HG03097 (cell line): Measurements from ENCODE around the gene CAVIN1.
"Not testable (repeated sequence)": the region's sequence is repeated elsewhere in the genome, so short reads cannot be mapped to it uniquely, and the experiment has no call there.

Experiments used
- ATAC-seq: cut with Tn5 transposase; IDR thresholded peaks from one replicate; pipeline ENCODE4 v1.9.1; 2021; ENCODE audit not compliant: unreplicated experiment, low FRiP score

CAVIN1 gene

GRCh38 chr17:42422958-42423712 lies at the start of gene CAVIN1:
Gene CAVIN1, minus strand, starts transcription at chr17:42423256. Its CDS starts 159 bp downstream, at chr17:42423097.
- no peak for ATAC-seq

DNA sequence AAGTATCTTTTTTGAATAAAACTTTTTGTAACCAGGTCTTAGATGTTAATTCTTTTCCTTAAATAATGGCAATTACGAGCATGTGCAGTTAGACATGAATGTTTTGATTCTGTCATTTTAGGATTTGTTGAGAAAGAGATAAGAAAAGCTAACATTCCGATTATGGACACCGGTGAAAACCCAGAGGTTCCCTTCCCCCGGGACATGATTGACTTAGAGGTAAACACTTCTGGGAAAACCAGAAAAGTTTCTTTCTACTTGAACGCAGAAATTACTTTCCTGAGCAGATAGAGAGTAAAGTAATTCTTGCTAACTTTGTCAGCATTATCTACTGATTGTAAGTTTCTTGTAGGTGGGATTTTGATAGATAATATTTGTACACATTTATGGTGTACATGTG lies 44.8 kb upstream of the CAVIN1 start:
- no peak for ATAC-seq

DNA sequence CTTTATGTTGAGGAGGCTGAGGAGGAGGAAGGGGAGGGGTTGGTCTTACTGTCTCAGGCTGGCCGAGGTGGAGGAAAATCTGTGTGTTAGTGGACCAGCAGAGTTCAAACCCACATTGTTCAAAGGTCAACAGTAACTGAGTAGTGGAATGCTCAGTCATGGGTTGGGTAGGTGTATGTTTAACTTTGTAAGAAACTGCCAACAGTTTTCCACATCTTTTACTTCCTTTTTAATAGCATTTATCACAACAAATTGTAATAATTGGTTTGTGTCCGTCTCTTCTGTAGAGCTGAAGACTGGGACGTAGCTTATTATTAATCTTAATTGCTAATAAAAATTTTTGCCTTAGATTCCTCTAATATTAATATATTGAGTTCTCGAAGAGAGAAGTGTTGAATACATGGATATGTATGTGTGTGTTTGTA lies 40.9 kb upstream of the CAVIN1 start:
- no peak for ATAC-seq

GRCh38 chr17:42460371-42460770 lies 37.3 kb upstream of the CAVIN1 start:
- no peak for ATAC-seq

DNA sequence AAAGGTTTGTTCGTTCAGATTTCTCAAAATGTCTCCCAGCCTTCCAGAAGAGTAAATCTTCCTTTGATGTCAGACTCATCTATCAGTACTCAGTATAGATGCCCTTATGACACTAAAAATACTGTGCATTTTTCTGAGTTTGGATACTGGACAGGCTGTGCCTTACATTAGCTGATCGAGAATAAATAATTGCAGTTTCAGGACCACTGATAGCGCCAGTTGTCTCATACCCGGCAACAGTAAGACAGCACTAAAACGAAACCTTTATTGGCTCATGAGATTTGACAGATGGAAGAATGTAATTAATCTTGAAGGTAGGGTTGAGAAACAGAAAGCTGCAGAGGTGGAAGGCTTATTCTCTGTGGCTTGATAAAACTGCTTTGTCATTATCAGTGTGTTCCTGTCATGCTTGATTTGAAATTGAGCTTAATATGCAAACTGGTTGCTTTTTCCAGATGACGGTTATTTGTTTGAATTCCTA lies 36.8 kb upstream of the CAVIN1 start:
- no peak for ATAC-seq

DNA sequence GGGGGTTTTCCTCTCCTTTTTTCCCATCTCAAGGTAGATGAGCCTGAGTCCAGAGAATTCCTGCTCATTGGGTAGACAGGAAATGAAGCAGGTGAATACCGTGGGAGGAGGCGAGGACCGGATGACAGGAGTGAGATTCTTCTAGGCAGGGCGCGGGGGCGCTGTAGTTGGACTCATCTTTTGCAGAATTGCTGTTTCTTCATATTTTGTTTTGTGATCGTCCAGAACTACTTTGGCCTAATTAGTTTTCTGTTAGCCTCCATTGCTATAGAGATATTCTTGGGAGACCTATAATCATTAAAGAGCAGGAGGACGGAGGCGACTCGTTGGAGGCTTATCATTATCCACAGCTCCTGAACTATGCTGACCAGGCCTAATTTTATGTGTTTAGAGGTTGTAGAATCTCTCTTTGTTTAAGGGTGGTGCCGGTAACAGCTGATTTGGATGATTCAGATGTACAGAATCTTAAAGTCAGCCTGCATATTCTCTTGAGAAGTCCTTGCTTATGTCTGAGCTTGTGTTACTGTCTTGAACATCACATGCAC lies 36.3 kb upstream of the CAVIN1 start:
- no peak for ATAC-seq

DNA sequence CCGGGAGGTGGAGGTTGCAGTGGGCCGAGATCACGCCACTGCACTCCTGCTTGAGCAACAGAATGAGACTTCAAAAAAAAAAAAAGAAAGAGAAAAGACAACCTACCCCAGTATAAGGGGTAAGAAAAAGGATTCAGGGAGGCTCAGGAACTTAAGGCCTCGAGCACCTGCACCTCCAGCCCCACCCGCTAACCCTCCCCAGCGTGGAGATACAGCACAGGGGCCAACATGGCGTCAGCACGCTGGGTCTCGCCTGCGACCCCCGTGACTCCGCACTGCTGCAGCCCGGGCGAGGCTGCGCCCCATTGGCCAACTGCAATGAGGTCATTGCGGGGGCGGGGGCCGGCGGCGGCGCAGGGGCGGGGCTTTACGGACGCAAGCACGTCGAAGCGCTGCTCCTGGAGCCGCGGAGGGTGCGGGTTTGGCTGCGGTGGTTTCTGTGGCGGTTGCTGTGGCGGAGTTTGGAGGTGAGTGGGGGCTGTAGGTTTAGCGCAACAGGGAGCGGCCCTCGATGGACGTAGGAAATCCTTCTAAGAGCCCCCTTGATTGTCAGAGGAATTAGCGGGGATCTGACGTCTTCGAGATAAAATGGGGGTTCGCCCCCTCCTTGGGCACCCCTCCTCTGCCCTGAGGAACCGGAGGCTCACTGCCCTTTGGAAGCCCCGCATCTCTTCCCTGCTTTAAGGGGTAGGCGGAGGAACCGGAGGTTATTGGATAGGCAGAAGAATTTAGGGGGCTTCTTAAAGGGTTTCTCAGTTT lies 35.6 kb upstream of the CAVIN1 start, which contains the start of gene ATP6V0A1:
Gene ATP6V0A1 (plus strand): TSS at position 382 of the 759 bp plus-strand sequence. CDS start 2,017 bp downstream, outside the sequence.
- ATAC-seq, result peak; percentile 59

GRCh38 chr17:42457107-42457792 lies 34.2 kb upstream of the CAVIN1 start:
- ATAC-seq, result no peak

DNA sequence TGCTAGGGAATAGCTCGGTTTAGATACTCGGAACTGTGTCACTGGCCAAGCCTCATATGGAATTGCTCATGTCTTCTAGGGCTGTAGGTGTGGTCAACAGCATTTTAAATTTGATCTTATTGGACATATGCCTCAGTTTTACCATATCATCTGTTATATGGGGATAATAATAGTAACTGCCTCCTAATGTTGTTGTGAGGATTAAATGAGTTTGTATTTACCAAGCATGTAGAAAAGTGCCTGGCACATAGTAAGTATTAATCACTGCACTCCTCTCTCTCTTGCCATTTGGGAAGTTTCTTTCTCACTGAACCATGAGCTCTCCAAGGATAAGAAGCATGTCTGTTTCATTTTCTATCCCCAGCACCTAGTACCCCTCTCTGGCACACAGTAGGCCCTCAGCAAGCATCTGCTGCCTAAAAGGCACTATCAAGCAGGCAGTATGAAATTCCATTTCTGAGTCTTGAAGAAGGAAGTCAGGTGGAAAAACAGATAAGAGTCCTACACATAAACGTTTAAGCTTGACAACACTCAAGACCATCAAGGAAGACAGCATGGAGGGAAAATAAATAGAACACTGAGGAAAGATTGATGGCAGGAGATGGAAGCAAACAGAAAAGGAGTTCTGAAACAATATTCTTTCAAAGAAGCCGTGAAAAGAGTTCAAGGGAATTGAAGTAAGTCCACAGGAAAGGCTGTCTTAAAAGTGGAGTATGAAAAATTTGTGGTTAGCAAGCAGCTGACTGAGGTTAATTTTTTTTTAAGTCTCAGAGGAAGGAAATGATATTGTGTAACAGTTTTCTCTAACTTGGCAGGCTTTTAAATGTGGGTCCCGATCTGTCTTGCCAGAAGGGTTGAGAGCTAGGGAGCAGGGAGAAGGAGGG lies 33.4 kb upstream of the CAVIN1 start:
- peak; percentile 43 for ATAC-seq

DNA sequence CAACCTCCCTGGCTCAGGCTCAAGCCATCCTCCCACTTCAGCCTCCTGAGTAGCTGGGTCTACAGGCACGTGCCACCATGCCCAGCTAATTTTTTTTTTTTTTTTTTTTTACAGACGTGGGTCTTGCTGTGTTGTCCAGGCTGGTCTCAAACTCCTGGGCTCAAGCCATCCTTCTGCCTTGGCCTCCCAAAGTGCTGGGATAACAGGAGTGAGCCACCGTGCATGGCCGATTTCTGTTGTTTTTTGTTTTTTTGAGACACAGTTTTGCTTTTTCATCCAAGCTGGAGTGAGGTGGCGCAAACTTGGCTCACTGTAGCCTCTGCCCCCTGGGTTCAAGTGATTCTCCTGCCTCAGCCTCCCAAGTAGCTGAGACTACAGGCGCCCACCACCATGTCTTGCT lies 31.9 kb upstream of the CAVIN1 start:
- ATAC-seq, result not testable (repeated sequence)

GRCh38 chr17:42453439-42453838 lies 30.4 kb upstream of the CAVIN1 start:
- no peak for ATAC-seq

- ATAC-seq, result not testable (repeated sequence)
Measured at GRCh38 chr17:42451270-42451669, 28.2 kb upstream of the CAVIN1 start.

- not testable (repeated sequence) for ATAC-seq
Measured at GRCh38 chr17:42449838-42450237, 26.8 kb upstream of the CAVIN1 start.

DNA sequence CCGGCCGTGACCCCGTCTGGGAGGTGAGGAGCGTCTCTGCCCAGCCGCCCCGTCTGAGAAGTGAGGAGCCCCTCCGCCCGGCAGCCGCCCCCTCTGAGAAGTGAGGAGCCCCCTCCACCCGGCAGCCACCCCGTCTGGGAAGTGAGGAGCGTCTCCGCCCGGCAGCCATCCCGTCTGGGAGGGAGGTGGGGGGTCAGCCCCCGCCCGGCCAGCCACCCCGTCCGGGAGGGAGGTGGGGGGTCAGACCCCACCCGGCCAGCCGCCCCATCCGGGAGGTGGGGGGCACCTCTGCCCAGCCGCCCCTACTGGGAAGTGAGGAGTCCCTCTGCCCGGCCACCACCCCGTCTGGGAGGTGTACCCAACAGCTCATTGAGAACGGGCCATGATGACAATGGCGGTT lies 26.1 kb upstream of the CAVIN1 start:
- ATAC-seq, result not testable (repeated sequence)

DNA sequence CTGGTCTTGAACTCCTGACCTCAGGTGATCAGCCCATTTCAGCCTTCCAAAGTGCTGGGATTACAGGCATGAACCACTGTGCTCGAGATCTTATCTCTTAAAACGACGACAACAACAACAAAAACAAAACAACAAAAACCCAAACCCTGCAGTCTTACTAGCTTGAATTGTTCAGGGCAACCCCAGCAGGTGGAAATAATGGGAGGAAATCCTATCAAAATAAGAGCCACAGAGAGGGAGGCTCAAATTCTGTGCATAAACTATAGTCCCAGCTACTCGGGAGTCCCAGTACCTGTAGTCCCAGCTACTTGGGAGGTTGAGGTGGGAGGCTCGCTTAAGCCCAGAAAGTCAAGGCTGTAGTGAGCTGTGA lies 19.1 kb upstream of the CAVIN1 start:
- no peak for ATAC-seq

DNA sequence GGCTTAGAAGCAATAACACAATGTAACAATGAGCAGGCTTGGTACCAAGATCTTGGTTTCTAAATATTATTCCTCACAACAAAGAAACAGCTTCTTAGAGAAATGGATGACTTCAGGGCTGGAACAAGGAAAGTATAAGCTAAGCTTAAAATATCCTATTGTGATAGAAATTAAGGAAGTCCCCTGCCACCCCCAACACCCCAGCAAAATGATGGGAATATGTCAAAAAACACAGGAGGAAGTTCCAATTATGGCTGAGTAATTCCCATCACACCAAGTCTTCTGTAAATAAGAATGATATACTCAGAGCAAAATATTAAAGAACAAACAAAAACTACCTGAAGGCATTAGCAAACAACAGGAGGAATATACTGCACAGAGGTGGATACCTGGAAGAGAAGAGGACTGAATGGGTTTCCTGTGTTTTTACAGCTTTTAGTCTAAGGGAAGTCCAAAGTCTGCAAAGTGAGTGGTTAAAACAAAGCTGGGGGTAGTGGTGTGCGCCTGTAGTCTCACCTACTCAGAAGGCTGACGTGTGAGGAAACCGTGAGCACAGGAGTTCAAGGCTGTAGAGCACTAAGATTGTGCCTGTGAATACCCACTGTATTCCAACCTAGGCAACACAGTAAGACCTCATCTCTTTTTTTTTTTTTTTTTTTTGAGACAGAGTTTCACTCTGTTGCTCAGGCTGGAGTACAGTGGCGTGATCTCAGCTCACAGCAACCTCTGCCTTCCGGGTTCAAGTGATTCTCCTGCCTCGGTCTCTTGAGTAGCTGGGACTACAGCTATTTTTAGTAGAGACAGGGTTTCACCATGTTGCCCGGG lies 18.5 kb upstream of the CAVIN1 start:
- ATAC-seq, result no peak

DNA sequence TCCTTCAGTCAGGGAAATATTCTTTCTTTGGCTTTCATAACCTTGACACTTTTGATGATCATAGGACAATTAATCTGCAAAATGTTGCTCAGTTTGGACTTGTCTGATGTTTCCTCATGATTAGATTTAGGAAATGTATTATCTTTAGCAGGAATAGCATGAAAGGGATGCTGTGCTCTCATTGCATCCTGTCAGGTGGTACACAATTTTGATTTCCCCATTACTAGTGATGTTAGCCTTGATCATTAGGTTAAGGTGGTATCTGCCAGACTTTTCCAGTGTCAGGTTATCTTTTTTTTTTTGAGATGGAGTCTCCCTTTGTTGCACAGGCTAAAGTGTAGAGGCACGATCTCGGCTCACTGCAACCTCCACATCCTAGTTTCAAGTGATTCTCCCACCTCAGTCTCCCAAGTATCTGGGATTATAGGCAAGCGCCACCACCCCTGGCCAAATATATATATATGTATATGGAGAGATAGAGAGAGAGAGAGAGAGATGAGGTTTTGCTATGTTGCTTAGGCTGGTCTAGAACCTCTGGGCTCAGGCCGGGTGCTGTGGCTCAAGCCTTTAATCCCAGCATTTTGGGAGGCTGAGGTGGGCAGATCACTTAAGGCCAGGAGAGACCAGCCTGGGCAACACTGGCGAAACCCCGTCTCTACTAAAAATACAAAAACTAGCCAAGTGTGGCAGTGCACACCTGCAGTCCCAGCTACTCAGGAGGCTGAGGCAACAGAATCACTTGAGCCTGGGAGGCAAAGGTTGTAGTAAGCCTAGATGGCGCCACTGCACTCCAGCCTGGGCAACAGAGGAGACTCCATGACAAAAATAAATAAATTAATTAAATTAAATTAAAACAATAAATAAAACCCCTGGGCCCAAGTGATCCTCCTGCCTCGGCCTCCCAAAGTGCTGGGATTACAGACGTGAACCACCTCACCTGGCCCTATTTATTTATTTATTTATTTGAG lies 15.8 kb upstream of the CAVIN1 start:
- no peak for ATAC-seq

GRCh38 chr17:42436391-42436790 lies 13.3 kb upstream of the CAVIN1 start:
- ATAC-seq, result no peak
